Measurements from ENCODE around the gene NEIL3. TPM values are rescaled to one million over a fixed set of nuclear protein-coding genes. Genes with fewer than 3 reads are reported as not detected.

NEIL3 gene
- polyA plus RNA-seq, 1 donor (not counting 4 experiments of a cell fraction or from before 2014, with no cell fraction given): 7.6 TPM

DNA sequence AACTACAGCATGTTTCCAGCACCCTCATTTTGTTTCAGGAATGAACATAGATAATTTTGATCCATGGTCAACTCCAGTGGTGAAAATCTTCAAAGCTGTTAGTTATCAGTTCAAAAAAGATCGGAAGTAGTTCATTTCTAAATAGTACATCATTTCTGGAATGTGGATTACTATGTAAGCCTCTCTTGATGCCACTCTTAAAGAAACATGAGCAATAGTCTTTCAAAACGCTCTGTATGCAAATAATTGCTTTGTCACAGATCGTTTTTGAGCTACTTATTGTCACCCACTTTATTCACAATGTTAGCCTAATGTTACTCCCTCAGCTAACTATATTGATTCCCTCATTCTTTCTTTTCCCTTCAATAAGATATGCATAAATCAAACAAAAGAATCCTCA, 65.7 kb downstream of the NEIL3 start:
- no peak for TF ChIP-seq EZH2 (IDR thresholded peaks at IDR 0.05; ENCODE audit: low read length)
- TF ChIP-seq, protein P1, sequence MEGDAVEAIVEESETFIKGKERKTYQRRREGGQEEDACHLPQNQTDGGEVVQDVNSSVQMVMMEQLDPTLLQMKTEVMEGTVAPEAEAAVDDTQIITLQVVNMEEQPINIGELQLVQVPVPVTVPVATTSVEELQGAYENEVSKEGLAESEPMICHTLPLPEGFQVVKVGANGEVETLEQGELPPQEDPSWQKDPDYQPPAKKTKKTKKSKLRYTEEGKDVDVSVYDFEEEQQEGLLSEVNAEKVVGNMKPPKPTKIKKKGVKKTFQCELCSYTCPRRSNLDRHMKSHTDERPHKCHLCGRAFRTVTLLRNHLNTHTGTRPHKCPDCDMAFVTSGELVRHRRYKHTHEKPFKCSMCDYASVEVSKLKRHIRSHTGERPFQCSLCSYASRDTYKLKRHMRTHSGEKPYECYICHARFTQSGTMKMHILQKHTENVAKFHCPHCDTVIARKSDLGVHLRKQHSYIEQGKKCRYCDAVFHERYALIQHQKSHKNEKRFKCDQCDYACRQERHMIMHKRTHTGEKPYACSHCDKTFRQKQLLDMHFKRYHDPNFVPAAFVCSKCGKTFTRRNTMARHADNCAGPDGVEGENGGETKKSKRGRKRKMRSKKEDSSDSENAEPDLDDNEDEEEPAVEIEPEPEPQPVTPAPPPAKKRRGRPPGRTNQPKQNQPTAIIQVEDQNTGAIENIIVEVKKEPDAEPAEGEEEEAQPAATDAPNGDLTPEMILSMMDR (optimal IDR thresholded peaks at IDR 0.05 in 1 of 3, IDR thresholded peaks at IDR 0.05 in 1 of 3, conservative IDR thresholded peaks at IDR 0.05 in 1 of 3; ENCODE audit: extremely low read depth in 1 of 3, insufficient read depth in 2 of 3, low read length in 3 of 3): no peak
- DNase-seq (ENCODE audit: low read depth, low spot score) (no peak), FAIRE-seq (no peak)
- H3K27me3 ChIP-seq (ENCODE audit: control insufficient read depth, extremely low read depth, insufficient read depth, low read length): no peaks in the 10 kb centered on the region
- H2AFZ ChIP-seq (ENCODE audit: control insufficient read depth, low read length): no peak overlapping the region
- H3K9me1 ChIP-seq (ENCODE audit: control insufficient read depth, extremely low read depth, insufficient read depth, low read length): no peaks in the 10 kb centered on the region
- H4K20me1 ChIP-seq (ENCODE audit: control insufficient read depth, extremely low read depth, insufficient read depth, low read length): no peaks in the 10 kb centered on the region
- H3K4me1 ChIP-seq (ENCODE audit: control insufficient read depth, extremely low read depth, insufficient read depth, low read length): no peaks in the 10 kb centered on the region
- dilution Hi-C loops (cut with MboI; ENCODE audit: extremely low pct_ligation_motif_present, low sequenced_read_pairs): no loop called here
- H3K4me2 ChIP-seq (ENCODE audit: control insufficient read depth, extremely low read depth, insufficient read depth, low read depth, low read length): no peak overlapping the region
- H3K27ac ChIP-seq (ENCODE audit: control insufficient read depth, insufficient read depth, low read length): no peak overlapping the region
- H3K9ac ChIP-seq (ENCODE audit: control insufficient read depth, extremely low read depth, insufficient read depth, low read length): no peak overlapping the region
- H3K79me2 ChIP-seq (ENCODE audit: control insufficient read depth, insufficient read depth, low read length): no peaks in the 10 kb centered on the region
- no peak overlapping the region for H3K4me3 ChIP-seq (ENCODE audit: control insufficient read depth in 2 of 3, extremely low read depth in 1 of 3, insufficient read depth in 2 of 3, low read depth in 1 of 3, low read length in 3 of 3)
- no peaks in the 10 kb centered on the region for H3K9me3 ChIP-seq (ENCODE audit: control insufficient read depth, low read depth, low read length)
- no peaks in the 10 kb centered on the region for H3K36me3 ChIP-seq (ENCODE audit: control insufficient read depth in 2 of 2, extremely low read depth in 1 of 2, insufficient read depth in 2 of 2, low read length in 2 of 2)

DNA sequence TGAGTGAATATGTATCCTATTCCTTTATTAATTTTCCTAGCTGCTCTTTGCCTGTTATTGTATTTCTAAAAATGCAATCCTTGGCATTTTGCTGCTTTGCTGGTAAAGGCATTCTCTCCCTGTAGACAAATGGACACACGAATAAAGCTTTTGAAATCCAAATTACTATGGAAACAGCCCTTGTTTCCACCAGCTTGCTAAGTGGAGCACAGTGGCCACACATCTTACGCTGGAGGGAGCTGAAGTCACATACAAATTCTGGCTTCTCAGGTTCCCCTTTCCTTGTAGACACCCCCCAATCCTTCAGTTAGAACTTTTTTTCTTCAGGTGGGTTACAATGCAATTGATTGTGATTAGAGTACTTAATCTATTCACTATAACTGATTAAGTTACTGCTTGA, 66.3 kb downstream of the NEIL3 start:
- H2AFZ ChIP-seq (ENCODE audit: control insufficient read depth, low read length): no peak overlapping the region
- no peak overlapping the region for H3K9ac ChIP-seq (ENCODE audit: control insufficient read depth, extremely low read depth, insufficient read depth, low read length)
- dilution Hi-C loops (cut with MboI; ENCODE audit: extremely low pct_ligation_motif_present, low sequenced_read_pairs): no loop called here
- H3K79me2 ChIP-seq (ENCODE audit: control insufficient read depth, insufficient read depth, low read length): no peaks in the 10 kb centered on the region
- H3K36me3 ChIP-seq (ENCODE audit: control insufficient read depth in 2 of 2, extremely low read depth in 1 of 2, insufficient read depth in 2 of 2, low read length in 2 of 2): no peaks in the 10 kb centered on the region
- DNase-seq (ENCODE audit: low read depth, low spot score) (no peak), FAIRE-seq (no peak)
- H3K9me3 ChIP-seq (ENCODE audit: control insufficient read depth, low read depth, low read length): no peaks in the 10 kb centered on the region
- H3K27ac ChIP-seq (ENCODE audit: control insufficient read depth, insufficient read depth, low read length): no peak overlapping the region
- H3K4me3 ChIP-seq (ENCODE audit: control insufficient read depth in 2 of 3, extremely low read depth in 1 of 3, insufficient read depth in 2 of 3, low read depth in 1 of 3, low read length in 3 of 3): no peak overlapping the region
- no peaks in the 10 kb centered on the region for H3K9me1 ChIP-seq (ENCODE audit: control insufficient read depth, extremely low read depth, insufficient read depth, low read length)
- H4K20me1 ChIP-seq (ENCODE audit: control insufficient read depth, extremely low read depth, insufficient read depth, low read length): no peaks in the 10 kb centered on the region
- no peaks in the 10 kb centered on the region for H3K4me1 ChIP-seq (ENCODE audit: control insufficient read depth, extremely low read depth, insufficient read depth, low read length)
- no peak for TF ChIP-seq EZH2 (IDR thresholded peaks at IDR 0.05; ENCODE audit: low read length)
- no peaks in the 10 kb centered on the region for H3K27me3 ChIP-seq (ENCODE audit: control insufficient read depth, extremely low read depth, insufficient read depth, low read length)
- no peak overlapping the region for H3K4me2 ChIP-seq (ENCODE audit: control insufficient read depth, extremely low read depth, insufficient read depth, low read depth, low read length)

DNA sequence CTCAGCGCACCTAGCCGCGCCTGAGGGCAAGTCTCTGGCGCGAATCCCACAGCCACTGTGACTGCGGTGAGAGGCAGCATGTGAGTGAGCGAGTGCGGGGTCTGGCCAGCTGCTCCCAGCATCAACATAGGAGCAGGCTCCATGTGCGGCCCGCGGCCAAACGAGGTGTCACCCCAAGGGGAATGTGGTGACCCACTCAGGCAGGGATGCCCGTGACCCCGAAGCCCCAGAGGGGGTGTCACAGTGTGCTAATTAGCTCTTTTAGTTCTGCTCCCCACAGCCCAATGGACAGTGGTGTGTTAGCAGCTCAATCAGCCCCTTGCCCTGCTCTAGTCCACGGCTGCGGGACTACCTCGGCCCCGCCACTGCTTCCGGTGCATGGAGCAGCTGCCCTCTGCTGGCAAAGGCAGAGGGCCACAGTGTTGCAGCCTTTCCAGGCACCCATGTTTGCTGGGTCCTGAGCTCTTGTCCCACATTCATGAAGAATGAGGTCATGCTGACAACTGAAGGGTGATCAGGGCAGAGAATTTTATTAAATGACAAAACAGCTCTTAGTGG, 71.1 kb downstream of the NEIL3 start:
- FAIRE-seq (no peak), DNase-seq (ENCODE audit: low read depth, low spot score) (no peak)
- H3K4me2 ChIP-seq (ENCODE audit: control insufficient read depth, extremely low read depth, insufficient read depth, low read depth, low read length): no peak overlapping the region
- no peak overlapping the region for H2AFZ ChIP-seq (ENCODE audit: control insufficient read depth, low read length)
- TF ChIP-seq, protein P1 (optimal IDR thresholded peaks at IDR 0.05 in 1 of 3, IDR thresholded peaks at IDR 0.05 in 1 of 3, conservative IDR thresholded peaks at IDR 0.05 in 1 of 3; ENCODE audit: extremely low read depth in 1 of 3, insufficient read depth in 2 of 3, low read length in 3 of 3): peak; percentile 27 to 60 (median 50)
- TF ChIP-seq EZH2 (IDR thresholded peaks at IDR 0.05; ENCODE audit: low read length): no peak
- no peaks in the 10 kb centered on the region for H3K9me1 ChIP-seq (ENCODE audit: control insufficient read depth, extremely low read depth, insufficient read depth, low read length)
- no peak overlapping the region for H3K4me3 ChIP-seq (ENCODE audit: control insufficient read depth in 2 of 3, extremely low read depth in 1 of 3, insufficient read depth in 2 of 3, low read depth in 1 of 3, low read length in 3 of 3)
- H3K9ac ChIP-seq (ENCODE audit: control insufficient read depth, extremely low read depth, insufficient read depth, low read length): no peak overlapping the region
- H3K27ac ChIP-seq (ENCODE audit: control insufficient read depth, insufficient read depth, low read length): no peak overlapping the region
- H4K20me1 ChIP-seq (ENCODE audit: control insufficient read depth, extremely low read depth, insufficient read depth, low read length): no peaks in the 10 kb centered on the region
- dilution Hi-C loops (cut with MboI; ENCODE audit: extremely low pct_ligation_motif_present, low sequenced_read_pairs): no loop called here
- H3K27me3 ChIP-seq (ENCODE audit: control insufficient read depth, extremely low read depth, insufficient read depth, low read length): no peaks in the 10 kb centered on the region
- H3K9me3 ChIP-seq (ENCODE audit: control insufficient read depth, low read depth, low read length): no peaks in the 10 kb centered on the region
- no peaks in the 10 kb centered on the region for H3K36me3 ChIP-seq (ENCODE audit: control insufficient read depth in 2 of 2, extremely low read depth in 1 of 2, insufficient read depth in 2 of 2, low read length in 2 of 2)
- no peaks in the 10 kb centered on the region for H3K4me1 ChIP-seq (ENCODE audit: control insufficient read depth, extremely low read depth, insufficient read depth, low read length)
- no peaks in the 10 kb centered on the region for H3K79me2 ChIP-seq (ENCODE audit: control insufficient read depth, insufficient read depth, low read length)

Data from keratinocyte (primary cell).